Endothelial cell of umbilical vein (primary cell): Measurements from ENCODE around the gene FAM50A. TPM values are rescaled to one million over a fixed set of nuclear protein-coding genes. Genes with fewer than 3 reads are reported as not detected.

ENCODE experiments used
- BruUV-seq: library from RNA; stranded (reverse); fragments of 400-500 nt; replicated peaks from 2 replicates; lab custom pipeline; 2021; lab: Mats Ljungman, UMichigan
- CTCF ChIA-PET: fragments of 300-600, 350-600 bp; sonication (Branson Sonifier 250); formaldehyde crosslinking; loops from one replicate; lab custom pipeline; 2021; ENCODE audit warnings: antibody characterized with exemption, inconsistent platforms; lab: Charles Lee
- POLR2A ChIA-PET: fragments of 300-600, 350-600 bp; sonication (Branson Sonifier 250); formaldehyde crosslinking; loops from one replicate; lab custom pipeline; 2021; ENCODE audit warnings: antibody characterized with exemption, inconsistent platforms; lab: Charles Lee
- DNase-seq: peaks from one replicate; pipeline ENCODE4 v3.0.0-alpha.2; 2011; ENCODE audit warnings: low read depth, low spot score
- FAIRE-seq: peaks from 2 replicates; lab custom pipeline; 2011; peaks lifted over from hg19 to GRCh38; lab: Jason Lieb, UNC
- H2AFZ ChIP-seq: 2 replicates; pipeline ENCODE4 v1.6.0; 2012; ENCODE audit warnings: low read depth, low read length, control low read depth, inconsistent platforms
- H3K27ac ChIP-seq: 2 replicates; pipeline ENCODE4 v1.5.1; 2011; ENCODE audit warnings: low read depth, mild to moderate bottlenecking, control low read depth, low read length, moderate library complexity; ENCODE audit not compliant: insufficient read depth
- H3K27me3 ChIP-seq, 2 experiments: 2 replicates each; pipeline versions ENCODE4 v1.6.0 to v1.6.1; 2011; ENCODE audit warnings: low read length in 2 of 2, mixed read lengths in 1 of 2; ENCODE audit not compliant: control insufficient read depth in 2 of 2, insufficient read depth in 2 of 2
- H3K36me3 ChIP-seq, 2 experiments: 2 replicates in 1 of 2; 3 replicates in 1 of 2; pipeline ENCODE4 v1.5.1; 2011; ENCODE audit warnings: low read length in 2 of 2, mild to moderate bottlenecking in 1 of 2, moderate library complexity in 1 of 2; ENCODE audit not compliant: control insufficient read depth in 2 of 2, insufficient read depth in 2 of 2; ENCODE audit errors: extremely low read depth in 1 of 2
- H3K4me1 ChIP-seq: 3 replicates; pipeline ENCODE4 v1.5.1; 2011; ENCODE audit warnings: mild to moderate bottlenecking, low read length; ENCODE audit not compliant: control insufficient read depth, insufficient read depth; ENCODE audit errors: extremely low read depth
- H3K4me2 ChIP-seq: 2 replicates; pipeline ENCODE4 v1.6.1; 2011; ENCODE audit warnings: low read length, control low read depth, mixed read lengths; ENCODE audit not compliant: insufficient read depth
- H3K4me3 ChIP-seq, 3 experiments: fragments of 200-600 bp in 1 of 3; sonication (generic), shearing (Covaris generic) in 1 of 3; replicated peaks in 1 of 3; 2 replicates each; pipeline ENCODE4 v1.5.1; 2011 to 2016; ENCODE audit warnings: control low read depth in 3 of 3, low read length in 3 of 3, mild to moderate bottlenecking in 2 of 3, inconsistent platforms in 1 of 3, low read depth in 1 of 3, moderate library complexity in 1 of 3; ENCODE audit not compliant: insufficient read depth in 1 of 3
- H3K79me2 ChIP-seq: 2 replicates; pipeline ENCODE4 v1.6.0; 2012; ENCODE audit warnings: low read length, inconsistent platforms; ENCODE audit not compliant: control insufficient read depth, insufficient read depth
- H3K9ac ChIP-seq: replicated peaks from 2 replicates; pipeline ENCODE3; 2011; ENCODE audit warnings: low read length, control low read depth; ENCODE audit not compliant: insufficient read depth; ENCODE audit errors: extremely low read depth
- H3K9me1 ChIP-seq: replicated peaks from 3 replicates; pipeline ENCODE4 v1.6.0; 2011; ENCODE audit warnings: mild to moderate bottlenecking, low read length; ENCODE audit not compliant: control insufficient read depth, insufficient read depth; ENCODE audit errors: extremely low read depth
- H3K9me3 ChIP-seq: replicated peaks from 2 replicates; pipeline ENCODE4 v1.5.1; 2012; ENCODE audit warnings: low read length, inconsistent platforms; ENCODE audit not compliant: control insufficient read depth, insufficient read depth
- H4K20me1 ChIP-seq: replicated peaks from 2 replicates; pipeline ENCODE3; 2011; ENCODE audit warnings: mild to moderate bottlenecking, low read length; ENCODE audit not compliant: control insufficient read depth, insufficient read depth; ENCODE audit errors: extremely low read depth
- EZH2 ChIP-seq: IDR thresholded peaks from 2 replicates; pipeline ENCODE4 v1.6.1; 2012; ENCODE audit warnings: borderline replicate concordance, low read depth, mild to moderate bottlenecking, moderate library complexity, low read length, inconsistent platforms; ENCODE audit not compliant: severe bottlenecking
- FOS ChIP-seq: IDR thresholded peaks from 2 replicates; pipeline ENCODE4 v1.6.1; 2011; ENCODE audit warnings: mild to moderate bottlenecking, low read length, moderate library complexity, borderline replicate concordance; ENCODE audit not compliant: insufficient read depth
- GATA2 ChIP-seq: IDR thresholded peaks from 2 replicates; pipeline ENCODE4 v1.7.0; 2011; ENCODE audit warnings: low read depth, mild to moderate bottlenecking, moderate library complexity, mixed read lengths, low read length; ENCODE audit not compliant: insufficient read length, insufficient read depth
- JUN ChIP-seq: IDR thresholded peaks from 2 replicates; pipeline ENCODE4 v1.6.1; 2011; ENCODE audit warnings: borderline replicate concordance, low read depth; ENCODE audit not compliant: insufficient read length, insufficient read depth
- MYC ChIP-seq: IDR thresholded peaks from one replicate; pipeline ENCODE4 v1.6.1; 2011; ENCODE audit warnings: mild to moderate bottlenecking, low read depth, low read length
- POLR2A ChIP-seq: IDR thresholded peaks from 2 replicates; pipeline ENCODE4 v1.6.1; 2012; ENCODE audit warnings: low read depth, mild to moderate bottlenecking, control low read depth, low read length
- POLR2AphosphoS5 ChIP-seq: IDR thresholded peaks from 2 replicates; pipeline ENCODE4 v1.6.1; 2012; ENCODE audit warnings: low read depth, mild to moderate bottlenecking, control low read depth, low read length, moderate library complexity; ENCODE audit not compliant: insufficient read depth
- dilution Hi-C: fragments of 300-500 bp; cut with MboI; formaldehyde crosslinking; loops from one replicate; pipeline ENCODE4 v1.15.0; 2019; ENCODE audit warnings: low sequenced_read_pairs; ENCODE audit not compliant: extremely low pct_ligation_motif_present
- intact Hi-C: fragments of 100-400 bp; cut with micrococcal nuclease; formaldehyde crosslinking; loops from one replicate; pipeline ENCODE4 v1.10.0; 2022
- polyA plus RNA-seq, 4 experiments: library from polyadenylated mRNA; depleted of rRNA in 3 of 4; stranded (reverse) in 3 of 4; unstranded in 1 of 4; fragments of >200 nt; gene quantifications; 2 replicates each; pipeline versions ENCODE4 v1.2.1 to v1.2.3, GENCODE V29; 2011 to 2012; ENCODE audit warnings: missing spikeins in 1 of 4
- total RNA-seq: library from RNA; stranded (reverse); gene quantifications from 2 replicates; pipeline ENCODE4 v1.2.3, GENCODE V29; 2021
- TF ChIP-seq, protein P1 (sequence below), 2 donors: IDR thresholded peaks; 1 replicate in 1 of 2; 2 replicates in 1 of 2; pipeline ENCODE4 v1.5.1; 2011; ENCODE audit warnings: low read length in 2 of 2, mild to moderate bottlenecking in 2 of 2, moderate library complexity in 2 of 2, control low read depth in 1 of 2, inconsistent platforms in 1 of 2, low read depth in 1 of 2; ENCODE audit not compliant: insufficient read depth in 1 of 2; ENCODE audit errors: extremely low read depth in 1 of 2
- TF ChIP-seq, protein P2 (sequence below): IDR thresholded peaks from 2 replicates; pipeline ENCODE4 v1.6.1; 2011; ENCODE audit not compliant: insufficient read depth, insufficient read length

FAM50A gene
- total and polyA plus RNA-seq, 2 donors (not counting 3 experiments of a cell fraction or from before 2014, with no cell fraction given), result 75.9 to 123 TPM

DNA sequence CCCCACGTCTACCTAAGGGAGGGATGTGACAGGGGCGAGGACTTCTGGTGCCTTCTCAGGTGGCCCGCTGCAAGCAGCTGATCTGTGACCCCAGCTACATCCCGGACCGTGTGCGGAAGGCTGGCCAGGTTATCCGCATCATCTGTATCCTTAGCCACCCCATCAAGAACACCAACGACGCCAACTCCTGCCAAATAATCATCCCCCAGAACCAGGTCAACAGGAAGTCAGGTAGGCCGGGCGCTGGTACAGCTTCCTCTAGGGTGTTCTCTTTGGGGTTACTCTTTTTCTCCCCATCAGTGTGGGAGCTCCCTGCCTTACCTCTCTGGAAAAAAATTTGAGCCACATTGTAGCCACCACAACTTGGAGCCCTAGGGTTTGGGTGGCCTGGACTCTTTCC lies 2.4 kb upstream of the FAM50A start:
- no peaks in the 10 kb centered on the region for H3K9me1 ChIP-seq
- peaks cover 64% of the 10 kb centered on the region for H3K79me2 ChIP-seq
- no peak overlapping the region for H3K4me3 ChIP-seq
- H3K36me3 ChIP-seq, result peaks cover 4 to 25% of the 10 kb centered on the region in 2 experiments
- ChIA-PET CTCF (interaction anchor here (1.4 kb wide), 1 partner anchor 14 kb away, joined by 3 read pairs; no protein-coding TSS in a partner anchor), POLR2A (no interaction called here)
- no peak for TF ChIP-seq JUN
- TF ChIP-seq, protein P1, sequence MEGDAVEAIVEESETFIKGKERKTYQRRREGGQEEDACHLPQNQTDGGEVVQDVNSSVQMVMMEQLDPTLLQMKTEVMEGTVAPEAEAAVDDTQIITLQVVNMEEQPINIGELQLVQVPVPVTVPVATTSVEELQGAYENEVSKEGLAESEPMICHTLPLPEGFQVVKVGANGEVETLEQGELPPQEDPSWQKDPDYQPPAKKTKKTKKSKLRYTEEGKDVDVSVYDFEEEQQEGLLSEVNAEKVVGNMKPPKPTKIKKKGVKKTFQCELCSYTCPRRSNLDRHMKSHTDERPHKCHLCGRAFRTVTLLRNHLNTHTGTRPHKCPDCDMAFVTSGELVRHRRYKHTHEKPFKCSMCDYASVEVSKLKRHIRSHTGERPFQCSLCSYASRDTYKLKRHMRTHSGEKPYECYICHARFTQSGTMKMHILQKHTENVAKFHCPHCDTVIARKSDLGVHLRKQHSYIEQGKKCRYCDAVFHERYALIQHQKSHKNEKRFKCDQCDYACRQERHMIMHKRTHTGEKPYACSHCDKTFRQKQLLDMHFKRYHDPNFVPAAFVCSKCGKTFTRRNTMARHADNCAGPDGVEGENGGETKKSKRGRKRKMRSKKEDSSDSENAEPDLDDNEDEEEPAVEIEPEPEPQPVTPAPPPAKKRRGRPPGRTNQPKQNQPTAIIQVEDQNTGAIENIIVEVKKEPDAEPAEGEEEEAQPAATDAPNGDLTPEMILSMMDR (IDR thresholded peaks at IDR 0.05; ENCODE audit: extremely low read depth in 1 of 2, insufficient read depth in 1 of 2, low read depth in 1 of 2, low read length in 2 of 2), result no peak
- TF ChIP-seq, protein P2, sequence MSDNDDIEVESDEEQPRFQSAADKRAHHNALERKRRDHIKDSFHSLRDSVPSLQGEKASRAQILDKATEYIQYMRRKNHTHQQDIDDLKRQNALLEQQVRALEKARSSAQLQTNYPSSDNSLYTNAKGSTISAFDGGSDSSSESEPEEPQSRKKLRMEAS, result no peak
- no peak for TF ChIP-seq EZH2
- TF ChIP-seq POLR2A, result no peak
- no peak for TF ChIP-seq POLR2AphosphoS5
- TF ChIP-seq MYC, result no peak
- no peak for TF ChIP-seq GATA2
- no peak for TF ChIP-seq FOS
- H3K4me1 ChIP-seq, result peaks cover 15% of the 10 kb centered on the region
- no TSS peak for BruUV-seq
- intact Hi-C loops (loop anchor here (5.0 kb wide), 2 partner anchors 34 to 36 kb away; partner anchors contain the start of genes DNASE1L1 and LAGE3), dilution Hi-C loops (no loop called here)
- H2AFZ ChIP-seq, result no peak overlapping the region
- H3K4me2 ChIP-seq, result no peak overlapping the region
- no peaks in the 10 kb centered on the region for H3K9me3 ChIP-seq
- DNase-seq (no peak), FAIRE-seq (no peak)
- no peak overlapping the region for H3K9ac ChIP-seq
- H4K20me1 ChIP-seq, result no peaks in the 10 kb centered on the region
- no peaks in the 10 kb centered on the region for H3K27me3 ChIP-seq
- H3K27ac ChIP-seq, result no peak overlapping the region
